D721Med (cell line): ENCODE measurements around the gene PHF21B.
"Not testable (repeated sequence)": the region's sequence is repeated elsewhere in the genome, so short reads cannot be mapped to it uniquely, and the experiment has no call there.

Experiments used
- DNase-seq: peaks from one replicate; pipeline ENCODE4 v3.0.0; 2011; ENCODE audit warnings: low spot score; ENCODE audit not compliant: insufficient read length
- FAIRE-seq: peaks from 2 replicates; lab custom pipeline; 2011; peaks lifted over from hg19 to GRCh38; lab: Jason Lieb, UNC
- CTCF ChIP-seq: IDR thresholded peaks from 2 replicates; pipeline ENCODE4 v1.5.1; 2012; ENCODE audit warnings: mild to moderate bottlenecking, control low read depth; ENCODE audit not compliant: insufficient read depth; ENCODE audit errors: missing control alignments

The PHF21B gene

GRCh38 chr22:44865193-44866057 is 144.4 kb downstream of the PHF21B start:
- DNase-seq (no peak), FAIRE-seq (no peak)
- TF ChIP-seq CTCF: no peak

DNA sequence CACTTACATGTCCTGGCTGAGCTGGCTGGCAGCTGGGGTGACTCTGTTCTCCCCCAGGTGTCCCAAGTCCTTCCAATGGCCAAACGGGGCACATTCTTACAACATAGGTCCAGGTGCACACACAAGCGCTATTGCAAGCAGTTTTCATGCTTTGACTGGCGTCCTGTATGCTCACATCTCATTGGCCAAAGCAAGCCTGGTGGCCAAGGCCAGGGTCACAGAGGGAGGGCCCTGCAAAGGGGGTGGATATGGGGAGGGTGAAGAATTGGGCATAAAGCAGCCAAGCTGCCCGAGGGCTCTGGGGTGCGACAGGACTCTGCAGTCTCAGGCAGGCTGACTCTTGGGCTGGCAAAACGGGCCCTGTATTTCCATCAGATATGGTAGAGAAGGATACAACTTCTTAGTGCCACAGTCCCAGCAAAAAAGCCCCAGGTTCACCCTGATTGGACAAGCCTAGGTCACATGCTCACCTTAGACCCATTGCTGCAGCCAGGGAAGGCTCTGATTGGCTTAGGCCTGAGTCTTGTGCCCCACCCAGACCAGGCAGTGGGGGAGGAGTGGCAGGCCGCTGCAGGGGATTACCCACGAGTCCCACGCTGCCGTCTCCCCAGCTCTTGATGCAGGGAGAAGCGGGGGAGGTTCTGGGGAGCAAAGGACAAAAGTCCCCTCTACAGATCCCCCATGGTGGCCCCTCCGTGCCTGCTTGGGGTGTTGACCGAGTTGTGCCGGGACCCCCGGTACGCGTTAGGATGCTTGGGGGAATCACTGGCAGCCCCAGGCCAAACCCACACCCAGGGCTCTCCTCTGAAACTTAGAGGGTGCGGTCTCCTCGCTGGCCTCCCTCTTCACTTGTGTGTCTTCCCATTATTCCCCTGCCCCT is 146.6 kb downstream of the PHF21B start:
- FAIRE-seq (no peak), DNase-seq (no peak)
- TF ChIP-seq CTCF: no peak

DNA sequence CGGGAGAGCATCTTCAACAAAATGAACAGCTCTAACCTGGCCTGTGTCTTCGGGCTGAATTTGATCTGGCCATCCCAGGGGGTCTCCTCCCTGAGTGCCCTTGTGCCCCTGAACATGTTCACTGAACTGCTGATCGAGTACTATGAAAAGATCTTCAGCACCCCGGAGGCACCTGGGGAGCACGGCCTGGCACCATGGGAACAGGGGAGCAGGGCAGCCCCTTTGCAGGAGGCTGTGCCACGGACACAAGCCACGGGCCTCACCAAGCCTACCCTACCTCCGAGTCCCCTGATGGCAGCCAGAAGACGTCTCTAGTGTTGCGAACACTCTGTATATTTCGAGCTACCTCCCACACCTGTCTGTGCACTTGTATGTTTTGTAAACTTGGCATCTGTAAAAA is 147.5 kb downstream of the PHF21B start:
- no peak for FAIRE-seq
- no peak for TF ChIP-seq CTCF
- no peak for DNase-seq

DNA sequence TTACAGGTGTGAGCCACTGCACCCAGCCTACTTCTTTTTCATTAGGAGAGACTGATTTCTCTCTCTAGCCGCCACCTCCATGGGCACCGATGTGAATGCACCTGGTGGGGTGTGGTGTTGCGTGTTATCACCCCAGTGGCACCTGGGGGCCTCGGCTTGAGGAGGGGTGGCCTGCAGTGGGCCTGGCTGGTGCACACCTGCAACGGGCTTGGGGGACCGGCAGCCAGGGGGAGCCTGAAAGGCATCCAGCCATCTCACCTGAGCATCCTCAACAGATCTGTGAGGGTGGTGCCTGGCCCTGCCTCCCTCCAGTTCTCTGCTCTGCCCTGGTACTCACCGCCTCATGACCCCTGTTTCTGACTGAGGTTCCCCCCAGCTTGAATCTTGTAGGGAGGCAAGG is 148.6 kb downstream of the PHF21B start:
- FAIRE-seq: no peak
- no peak for TF ChIP-seq CTCF

GRCh38 chr22:44860311-44860710 is 149.5 kb downstream of the PHF21B start:
- no peak for DNase-seq
- TF ChIP-seq CTCF: no peak
- no peak for FAIRE-seq

More for the DNA sequence above, 148.6 kb downstream of the PHF21B start:
- no peak for DNase-seq

DNA sequence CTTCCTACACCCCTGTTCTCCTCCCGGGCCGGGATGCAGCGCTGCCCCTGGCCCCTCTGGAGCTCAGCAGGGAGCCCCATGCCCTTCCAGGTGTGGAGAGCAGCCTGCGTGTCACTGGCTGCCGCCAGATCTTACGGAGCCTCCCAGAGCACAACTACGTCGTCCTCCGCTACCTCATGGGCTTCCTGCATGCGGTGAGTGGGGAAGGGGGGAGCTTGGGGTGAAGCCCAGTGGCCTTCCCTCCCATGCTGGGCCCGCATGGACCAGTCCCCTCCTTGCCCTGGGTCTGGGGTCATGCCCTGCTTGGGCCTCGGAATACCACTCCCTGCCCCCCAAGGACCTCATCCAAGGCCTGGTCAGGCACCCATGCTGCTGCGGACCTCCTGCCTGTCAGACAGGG is 150.2 kb downstream of the PHF21B start:
- no peak for FAIRE-seq
- no peak for TF ChIP-seq CTCF

GRCh38 chr22:44858819-44859218 is 151.0 kb downstream of the PHF21B start:
- FAIRE-seq, DNase-seq: not testable (repeated sequence)

More for the DNA sequence above, 150.2 kb downstream of the PHF21B start:
- no peak for DNase-seq
